GM21447 (cell line): ENCODE measurements around the gene PAWR.
"Not testable (repeated sequence)": the region's sequence is repeated elsewhere in the genome, so short reads cannot be mapped to it uniquely, and the experiment has no call there.

Source experiments
- ATAC-seq: cut with Tn5 transposase; IDR thresholded peaks from one replicate; pipeline ENCODE4 v1.9.1; 2021; ENCODE audit not compliant: unreplicated experiment

The PAWR gene

GRCh38 chr12:79687711-79688260, 3.0 kb downstream of the PAWR start:
- no peak for ATAC-seq

GRCh38 chr12:79686171-79686570, 4.6 kb downstream of the PAWR start:
- no peak for ATAC-seq

GRCh38 chr12:79685068-79685467, 5.7 kb downstream of the PAWR start:
- no peak for ATAC-seq

- ATAC-seq: not testable (repeated sequence)
These were observed 6.4 kb downstream of the PAWR start for GRCh38 chr12:79684338-79684737.

GRCh38 chr12:79682593-79682992, 8.2 kb downstream of the PAWR start:
- ATAC-seq: no peak

- ATAC-seq: no peak
These were observed 9.7 kb downstream of the PAWR start for GRCh38 chr12:79681008-79681590.

- ATAC-seq: no peak
These were observed 10.7 kb downstream of the PAWR start for GRCh38 chr12:79680051-79680450.

GRCh38 chr12:79678306-79678705, 12.5 kb downstream of the PAWR start:
- ATAC-seq: no peak

GRCh38 chr12:79677672-79678071, 13.1 kb downstream of the PAWR start:
- ATAC-seq: no peak

- no peak for ATAC-seq
These were observed 14.2 kb downstream of the PAWR start for GRCh38 chr12:79676579-79676978.

GRCh38 chr12:79674629-79675028, 16.1 kb downstream of the PAWR start:
- no peak for ATAC-seq

GRCh38 chr12:79673354-79673753, 17.4 kb downstream of the PAWR start:
- ATAC-seq: no peak

- no peak for ATAC-seq
These were observed 22.7 kb downstream of the PAWR start for GRCh38 chr12:79668113-79668512.

GRCh38 chr12:79665212-79665887, 25.4 kb downstream of the PAWR start:
- ATAC-seq: no peak

- ATAC-seq: no peak
These were observed 26.2 kb downstream of the PAWR start for GRCh38 chr12:79664518-79664917.

- ATAC-seq: no peak
These were observed 28.5 kb downstream of the PAWR start for GRCh38 chr12:79662046-79662811.

- ATAC-seq: no peak
These were observed 29.1 kb downstream of the PAWR start for GRCh38 chr12:79661629-79662028.

GRCh38 chr12:79659961-79660431, 30.8 kb downstream of the PAWR start:
- no peak for ATAC-seq

- no peak for ATAC-seq
These were observed 32.5 kb downstream of the PAWR start for GRCh38 chr12:79658221-79658620.

GRCh38 chr12:79657136-79657535, 33.6 kb downstream of the PAWR start:
- ATAC-seq: no peak

- no peak for ATAC-seq
These were observed 35.7 kb downstream of the PAWR start for GRCh38 chr12:79655036-79655435.

- ATAC-seq: no peak
These were observed 38.2 kb downstream of the PAWR start for GRCh38 chr12:79652521-79652920.
